GM19099 (cell line): Measurements from ENCODE around the gene FAM24B.

ENCODE experiments used
- POLR2A ChIP-seq: IDR thresholded peaks from 3 replicates; pipeline ENCODE4 v1.6.1; 2011; ENCODE audit warnings: low read depth; ENCODE audit not compliant: insufficient read length; ENCODE audit errors: extremely low read depth

FAM24B gene

DNA sequence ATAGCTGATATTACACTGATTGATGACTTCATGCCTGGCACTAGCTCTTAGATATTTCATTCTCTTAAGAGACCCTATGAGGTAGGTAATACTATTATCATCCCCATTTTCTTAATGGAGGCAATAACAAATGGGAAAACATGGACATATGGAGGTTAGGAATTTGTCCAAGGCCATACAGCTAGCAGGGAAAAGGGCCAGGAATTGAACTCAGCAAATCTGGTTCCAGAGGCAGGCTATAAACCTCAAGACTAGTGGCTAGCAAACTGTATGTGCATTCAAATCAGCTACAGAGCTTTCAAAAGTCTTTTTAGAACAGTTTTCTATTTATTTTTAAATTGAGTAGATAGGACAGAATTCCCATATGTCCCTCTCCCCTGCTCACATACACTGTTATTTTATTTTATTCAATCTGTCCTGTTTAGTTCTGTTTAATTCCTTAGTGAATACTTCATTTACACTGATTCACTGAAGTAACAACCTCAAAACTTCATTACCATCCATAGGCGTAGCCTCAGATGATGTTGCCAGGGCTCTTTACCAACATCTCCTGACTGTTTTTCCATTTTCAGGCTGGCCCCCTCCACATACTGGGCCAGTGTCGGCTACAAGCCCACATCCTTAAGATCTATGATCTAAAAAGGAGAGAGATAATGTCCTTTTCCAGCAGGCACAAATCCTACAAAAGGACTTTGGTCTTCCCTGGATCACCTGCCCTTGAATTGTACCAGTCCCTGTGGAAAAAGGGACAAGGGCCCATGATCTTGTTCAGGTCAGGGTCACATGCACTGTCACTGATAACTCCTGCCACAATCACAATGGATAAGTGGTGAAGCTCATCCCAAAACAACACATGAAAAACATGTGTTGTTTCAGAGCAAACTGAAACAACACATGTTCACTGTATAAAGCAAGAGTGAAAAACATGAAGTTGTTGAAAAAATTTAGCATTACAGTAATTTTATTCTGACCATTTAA lies 15.9 kb downstream of the FAM24B start:
- TF ChIP-seq POLR2A, result no peak

GRCh38 chr10:122861711-122862161 lies 17.6 kb downstream of the FAM24B start:
- no peak for TF ChIP-seq POLR2A

GRCh38 chr10:122859527-122859926 lies 19.9 kb downstream of the FAM24B start:
- TF ChIP-seq POLR2A, result no peak

- no peak for TF ChIP-seq POLR2A
These were observed 22.5 kb downstream of the FAM24B start for GRCh38 chr10:122856902-122857301.

DNA sequence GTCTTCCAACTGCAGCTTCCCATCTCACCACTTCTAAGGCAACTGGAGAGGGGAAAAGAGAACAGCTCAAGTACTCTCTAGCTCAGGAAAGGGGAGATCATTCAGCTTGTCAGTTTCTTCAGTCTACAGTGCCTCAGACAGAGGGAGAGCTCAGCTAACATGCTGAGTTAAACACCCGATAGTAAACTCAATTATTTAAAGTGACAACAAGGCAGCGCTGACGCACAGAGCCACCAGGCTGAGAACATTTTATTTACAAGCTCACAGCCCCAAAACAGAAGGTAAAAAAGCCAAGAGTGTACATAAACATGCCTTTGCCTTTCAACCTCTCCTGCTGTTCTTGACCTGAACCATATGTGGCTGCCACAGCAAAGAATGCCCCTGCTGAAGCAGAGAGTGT lies 23.6 kb downstream of the FAM24B start:
- TF ChIP-seq POLR2A, result no peak

DNA sequence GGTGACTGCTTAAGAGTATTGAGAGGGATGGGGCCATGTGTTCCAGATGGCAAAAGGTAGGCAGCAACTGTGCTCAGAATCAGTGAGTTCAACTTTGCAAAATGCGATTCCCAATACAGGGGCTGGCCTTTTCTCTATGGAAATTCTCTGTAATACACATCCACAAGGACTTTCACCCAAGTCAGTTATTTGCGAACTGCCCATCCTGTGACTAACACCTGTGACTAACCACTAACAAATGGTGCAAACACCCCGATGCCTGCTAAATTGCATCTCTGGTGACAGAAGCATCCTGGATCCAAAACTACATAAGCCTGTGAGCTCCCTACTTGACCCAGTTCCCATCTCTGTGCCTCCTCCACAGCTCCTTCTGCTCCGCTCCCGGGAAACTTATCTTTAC lies 24.7 kb downstream of the FAM24B start:
- TF ChIP-seq POLR2A, result no peak

DNA sequence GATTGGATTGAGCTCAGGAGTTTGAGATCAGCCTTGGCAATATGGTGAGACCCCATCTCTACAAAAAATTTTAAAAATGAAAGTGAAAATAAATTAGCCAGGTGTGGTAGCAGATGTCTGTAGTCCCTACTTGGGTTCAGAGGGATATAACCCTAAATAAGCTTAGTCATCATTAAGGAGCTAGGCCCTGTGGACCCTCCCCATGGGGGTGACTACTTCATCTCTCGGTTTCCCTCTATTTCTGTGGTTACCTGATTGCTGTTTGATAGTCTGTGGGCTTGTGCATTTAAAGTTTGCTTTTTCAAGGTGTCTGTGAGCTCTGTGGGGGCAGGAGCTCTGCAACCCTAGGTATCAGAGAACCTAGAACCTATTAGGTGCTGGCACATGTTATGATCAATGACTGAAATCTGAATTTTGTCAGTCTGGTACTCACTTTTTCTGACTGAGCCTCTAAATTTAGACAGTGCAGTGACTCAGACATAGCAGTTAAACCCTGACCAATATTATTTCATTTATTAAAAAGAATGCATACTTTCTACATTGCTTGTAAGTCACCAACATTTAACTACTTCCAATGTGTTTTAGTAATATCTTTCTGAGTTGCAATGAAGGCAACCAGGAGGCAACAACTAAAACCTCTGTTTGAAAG lies 25.6 kb downstream of the FAM24B start:
- TF ChIP-seq POLR2A, result no peak

GRCh38 chr10:122852261-122852660 lies 27.1 kb downstream of the FAM24B start:
- TF ChIP-seq POLR2A, result no peak

GRCh38 chr10:122850705-122851640 lies 28.4 kb downstream of the FAM24B start:
- TF ChIP-seq POLR2A, result no peak

- TF ChIP-seq POLR2A, result no peak
These were observed 29.3 kb downstream of the FAM24B start for GRCh38 chr10:122849900-122850605.

GRCh38 chr10:122849090-122849489 lies 30.3 kb downstream of the FAM24B start:
- TF ChIP-seq POLR2A, result no peak

- TF ChIP-seq POLR2A, result no peak
These were observed 31.4 kb downstream of the FAM24B start for GRCh38 chr10:122847782-122848604.

GRCh38 chr10:122845783-122846332 lies 33.5 kb downstream of the FAM24B start, which contains the start of gene CUZD1:
TSS of gene CUZD1 (minus strand) at chr10:122845857. CDS start at chr10:122845843, 14 bp downstream.
- TF ChIP-seq POLR2A, result no peak
